Activated CD4-positive, alpha-beta T cell treated with anti-CD3 and anti-CD28 coated beads, Interleukin-2, amount 50 U/mL, for 16 hours (primary cell): ENCODE measurements around the gene CTBS.
"Not testable (repeated sequence)": the region's sequence is repeated elsewhere in the genome, so short reads cannot be mapped to it uniquely, and the experiment has no call there.

ENCODE experiments used
- DNase-seq: peaks from one replicate; pipeline ENCODE4 v3.0.0-alpha.2; 2020

The CTBS gene

DNA sequence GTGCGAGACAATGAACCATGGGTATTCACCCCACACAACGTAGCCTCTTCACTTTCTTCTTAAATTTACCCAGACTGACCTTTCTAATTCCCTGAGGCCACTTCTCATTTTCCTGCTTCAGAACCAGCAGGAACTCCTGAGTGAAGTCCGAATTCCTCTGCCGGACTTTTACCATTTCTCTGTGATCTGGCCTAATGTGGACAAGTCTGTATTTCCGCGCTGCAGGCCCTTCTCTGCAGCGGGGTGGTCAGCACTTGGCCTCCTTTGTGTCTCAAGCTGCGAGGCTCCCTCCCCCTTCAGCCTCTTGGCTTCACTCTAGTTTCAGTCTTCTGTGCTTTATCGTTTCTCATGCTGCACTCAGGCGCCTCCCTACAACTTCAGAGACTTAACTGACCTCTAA lies 9.4 kb upstream of the CTBS start:
- no peak for DNase-seq

DNA sequence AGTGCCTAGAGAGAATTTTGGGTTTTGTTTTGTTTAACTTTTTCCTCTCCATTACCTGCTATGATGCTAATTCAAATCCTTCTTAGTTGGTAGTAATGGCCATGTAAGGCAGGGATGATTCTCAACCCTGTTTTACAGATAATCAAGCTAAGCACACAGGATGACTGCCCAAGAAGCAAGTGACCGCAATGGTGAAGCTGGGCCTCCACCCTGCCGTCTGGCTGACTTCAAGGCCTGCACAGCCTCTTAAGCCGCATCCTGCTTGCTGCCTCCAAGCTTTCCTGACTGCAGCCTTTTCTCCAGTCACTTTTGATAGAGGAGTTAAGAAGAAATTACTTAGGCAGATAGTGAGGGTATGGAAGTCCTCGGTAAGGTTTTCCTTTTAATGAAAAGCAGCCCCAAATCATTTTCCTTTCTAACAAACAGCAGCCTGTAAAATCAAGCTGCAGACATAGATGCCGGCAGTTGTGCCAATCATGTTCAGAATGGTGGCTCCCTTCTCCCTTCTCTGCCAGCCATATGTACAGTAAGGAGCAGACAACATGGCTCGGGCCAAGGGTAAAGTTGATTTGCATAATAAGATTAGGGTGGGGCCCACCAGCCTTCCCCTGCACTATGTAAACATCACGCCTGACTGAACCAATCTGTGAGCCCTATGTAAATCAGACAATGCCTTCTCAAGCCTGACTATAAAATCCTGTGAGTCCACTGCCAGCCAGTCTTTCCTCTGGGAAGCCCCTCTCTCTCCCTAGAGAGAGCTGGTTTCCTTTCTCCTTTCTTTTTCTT lies 8.8 kb upstream of the CTBS start:
- DNase-seq, result no peak

DNA sequence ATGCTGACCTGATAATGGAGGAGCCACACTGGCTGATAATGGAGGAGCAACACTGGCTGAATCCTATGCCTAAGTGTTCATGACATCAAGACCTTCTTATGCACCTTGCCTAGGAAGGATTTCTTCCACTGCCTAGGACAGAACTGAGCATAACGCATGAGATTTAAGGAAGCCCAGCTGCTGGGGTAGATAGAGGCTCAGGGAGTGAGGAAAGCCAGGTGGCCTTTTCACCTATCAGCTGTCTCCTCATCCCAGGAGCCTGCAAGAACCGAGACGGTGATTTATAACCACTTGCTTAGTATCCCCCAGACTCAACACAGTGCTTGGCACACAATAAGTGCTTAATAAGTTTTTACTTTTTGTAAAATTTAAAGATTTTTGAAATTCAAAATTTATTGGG lies 7.4 kb upstream of the CTBS start:
- no peak for DNase-seq

DNA sequence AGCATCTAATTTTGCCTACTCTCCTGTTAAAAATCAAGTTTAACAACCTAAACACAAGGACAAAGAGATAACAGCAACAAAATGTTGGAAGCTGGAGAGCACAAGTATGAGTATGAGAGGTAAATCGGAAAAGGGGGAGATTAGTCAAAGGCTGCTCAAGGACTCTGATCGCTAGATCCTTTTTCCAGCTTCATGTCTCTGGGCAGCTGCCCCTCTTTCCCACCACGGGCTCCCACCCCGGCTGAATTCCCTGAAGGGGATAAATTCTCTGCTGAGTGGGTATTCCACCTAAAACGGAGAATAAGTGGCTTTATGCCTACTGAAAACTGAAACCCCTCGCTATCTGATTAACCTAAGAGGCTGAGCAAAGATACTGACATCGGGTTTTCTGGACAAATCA lies 696 bp upstream of the CTBS start:
- DNase-seq, result no peak

DNA sequence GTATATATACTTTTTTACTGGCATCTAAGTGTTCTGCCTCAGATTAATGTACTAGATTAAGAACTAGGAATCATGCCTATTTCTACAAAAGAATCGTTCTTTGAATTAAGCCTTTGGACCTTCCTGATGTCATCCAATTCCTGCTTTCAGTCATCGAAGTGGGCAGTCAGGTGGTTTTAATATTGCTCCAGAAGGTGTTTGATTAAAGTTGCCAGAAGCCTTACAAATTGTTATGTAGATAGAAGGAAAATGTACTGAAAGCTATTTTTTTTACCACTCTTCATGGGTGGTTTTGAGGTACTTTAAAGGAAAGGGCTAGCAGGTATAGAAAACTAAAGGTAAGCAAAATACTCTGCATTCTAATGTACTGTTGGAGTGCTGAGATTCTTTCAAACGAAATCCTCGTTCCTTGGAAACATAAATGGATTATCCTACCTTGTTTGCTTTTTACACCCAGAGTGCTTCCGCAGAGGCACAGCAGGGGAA lies 716 bp downstream of the CTBS start:
- DNase-seq, result peak; percentile 49

DNA sequence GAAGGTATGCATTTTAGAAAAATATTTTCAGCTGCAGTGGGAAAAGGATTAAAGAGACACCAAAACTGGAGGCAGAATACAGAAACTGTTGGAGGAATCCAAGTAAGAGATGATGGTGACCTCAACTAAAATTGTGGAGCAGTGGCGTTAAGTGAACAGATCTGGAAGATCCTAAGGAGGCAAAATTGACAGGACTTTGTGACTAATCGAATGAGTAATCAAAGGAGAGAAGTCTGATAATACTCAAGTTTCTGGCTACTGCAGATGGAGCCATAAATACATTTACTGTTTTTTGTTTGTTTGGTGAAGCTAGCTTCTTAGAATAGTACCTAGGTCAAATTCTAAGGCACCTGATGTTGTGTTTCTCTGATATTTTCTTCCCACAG lies 3.1 kb downstream of the CTBS start:
- DNase-seq, result no peak

DNA sequence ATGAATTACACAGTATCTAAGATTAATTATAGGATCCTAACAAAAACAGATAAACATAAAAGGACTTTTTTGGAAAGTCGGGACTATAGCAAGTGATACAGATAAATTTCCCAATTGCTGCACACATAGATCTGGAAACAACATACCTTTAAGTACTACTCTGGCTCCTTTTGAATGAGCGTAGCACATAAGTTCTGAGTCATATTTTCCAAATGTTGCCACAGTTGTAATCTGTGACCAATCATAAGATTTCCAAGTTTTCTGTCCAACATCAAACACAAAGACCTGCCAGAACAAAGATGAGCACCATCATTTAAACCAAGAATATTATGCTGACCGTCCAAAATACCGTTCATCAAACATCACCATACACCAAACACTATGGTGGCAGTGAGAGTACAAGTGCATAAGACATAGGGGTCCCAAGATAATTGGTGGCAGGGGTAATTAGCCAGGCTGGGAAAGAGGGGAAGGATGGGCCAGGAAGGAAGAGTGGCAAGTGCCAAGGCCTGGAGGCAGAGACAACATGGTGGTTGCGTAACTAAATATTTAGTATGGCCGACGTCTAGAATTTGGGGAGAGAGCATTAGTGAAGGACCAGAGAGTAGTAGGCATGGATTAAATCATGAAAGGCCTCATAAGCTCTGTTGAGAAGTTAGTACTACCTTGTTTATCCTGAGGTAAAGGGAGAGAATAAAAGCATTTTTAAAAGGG lies 3.6 kb downstream of the CTBS start:
- DNase-seq, result peak; percentile 6

DNA sequence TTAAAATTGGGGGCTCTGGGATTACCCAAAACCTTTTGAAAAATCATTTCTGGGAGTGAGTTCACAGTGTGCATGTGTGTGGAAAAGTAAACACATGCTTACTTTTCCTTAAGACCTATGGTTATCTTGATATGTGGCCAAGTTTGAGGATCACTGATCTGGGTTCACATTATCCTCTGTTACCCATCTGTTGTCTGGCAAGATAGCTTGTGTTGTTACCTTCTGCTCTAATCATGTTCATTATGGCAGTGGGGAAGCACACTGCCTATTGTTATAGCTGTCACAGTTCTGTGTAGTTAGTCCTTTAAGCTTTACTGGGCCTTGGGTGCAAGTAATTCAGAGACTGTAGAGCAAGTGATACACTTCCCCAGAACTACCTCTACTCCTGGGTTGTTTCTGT lies 5.0 kb downstream of the CTBS start:
- DNase-seq, result no peak

DNA sequence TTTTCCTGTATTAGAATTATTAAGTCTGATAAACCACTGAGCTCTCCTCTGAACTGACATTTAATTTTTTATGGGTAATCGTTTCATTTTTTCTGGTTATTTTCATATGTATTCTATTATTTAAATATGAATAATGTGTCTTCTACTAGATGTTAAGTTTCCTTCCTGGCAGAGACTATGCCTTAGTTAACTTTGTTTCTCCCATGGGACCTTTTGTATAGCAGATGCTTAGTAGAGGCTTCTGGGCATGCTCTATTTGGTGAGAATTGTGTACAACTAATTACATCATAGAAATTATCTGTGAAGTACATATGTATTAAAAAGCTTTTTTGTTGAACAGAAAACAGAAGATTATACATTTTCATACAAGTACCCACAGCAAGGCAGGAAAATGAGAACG lies 23.4 kb downstream of the CTBS start:
- DNase-seq, result no peak

DNA sequence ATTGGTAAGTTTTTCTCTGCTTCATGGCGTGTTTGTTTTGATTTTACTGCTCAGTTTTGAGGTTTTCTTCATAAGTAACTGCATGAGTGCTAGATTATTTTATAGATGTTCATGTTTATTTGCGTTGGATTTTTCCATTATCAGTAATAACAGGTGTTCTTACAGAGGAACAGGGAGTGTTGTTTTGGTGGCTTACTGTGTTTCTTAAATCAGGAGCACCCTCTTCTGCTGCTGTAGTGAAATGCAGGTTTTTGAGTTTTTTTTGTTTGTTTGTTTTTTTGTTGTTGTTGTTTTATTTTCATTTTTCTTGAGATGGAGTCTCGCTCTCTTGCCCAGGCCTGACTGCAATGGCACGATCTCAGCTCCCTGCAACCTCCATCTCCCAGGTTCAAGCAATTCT lies 32.6 kb downstream of the CTBS start:
- no peak for DNase-seq

DNA sequence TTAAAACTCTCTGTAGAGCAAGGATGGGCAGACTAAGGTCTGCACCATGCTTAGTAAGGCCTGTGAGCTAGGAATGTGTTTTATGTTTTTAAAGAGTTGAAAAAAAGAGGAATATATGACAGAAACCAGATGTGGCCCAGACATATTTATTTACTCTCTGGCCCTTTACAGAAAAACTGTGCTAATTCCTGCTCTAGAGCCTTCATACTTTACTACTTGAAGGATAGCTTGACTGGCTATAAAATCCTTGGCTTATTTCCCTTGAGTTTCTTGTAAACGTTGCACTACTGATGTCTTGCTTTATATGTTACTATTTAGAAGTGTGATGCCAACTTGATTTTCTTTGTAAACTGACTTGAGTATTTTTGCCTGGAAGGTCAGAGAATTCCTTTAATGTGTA lies 33.5 kb downstream of the CTBS start:
- no peak for DNase-seq

DNA sequence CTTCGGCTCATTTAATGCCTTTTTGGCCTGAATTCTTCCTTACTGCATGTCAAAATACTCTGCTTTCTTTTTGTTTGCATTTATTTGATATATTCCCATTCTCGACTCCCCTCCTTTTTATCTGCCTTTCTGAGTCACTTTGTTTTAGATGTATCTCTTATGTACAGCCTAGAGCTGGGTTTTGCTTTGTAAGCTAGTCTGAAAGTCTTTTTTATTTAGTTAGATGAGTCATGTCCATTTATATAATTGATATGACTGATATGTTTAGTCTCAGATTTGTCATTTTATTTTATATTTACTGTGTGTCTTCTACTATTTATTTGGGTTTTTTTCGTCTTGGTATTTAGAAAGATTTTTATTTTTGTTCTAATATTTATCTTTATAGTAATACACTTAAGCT lies 34.3 kb downstream of the CTBS start:
- DNase-seq, result no peak

DNA sequence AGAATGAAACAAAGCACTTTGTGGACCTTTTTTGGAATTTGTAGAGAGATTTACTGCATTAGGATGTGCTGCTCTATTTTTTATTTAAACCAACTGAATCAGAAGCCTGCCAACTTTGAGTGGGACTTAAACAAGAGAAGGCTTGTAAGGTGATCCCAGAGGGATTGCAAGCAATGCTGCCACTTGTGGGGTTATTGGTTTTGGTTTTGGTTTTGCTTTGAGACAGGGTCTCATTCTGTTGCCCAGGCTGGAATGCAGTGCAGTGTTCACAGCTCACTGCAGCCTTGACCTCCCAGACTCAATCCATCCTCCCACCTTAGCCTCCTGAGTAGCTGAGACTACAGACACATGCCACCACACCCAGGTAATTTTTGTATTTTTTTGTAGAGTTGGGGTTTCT lies 35.6 kb downstream of the CTBS start:
- no peak for DNase-seq

DNA sequence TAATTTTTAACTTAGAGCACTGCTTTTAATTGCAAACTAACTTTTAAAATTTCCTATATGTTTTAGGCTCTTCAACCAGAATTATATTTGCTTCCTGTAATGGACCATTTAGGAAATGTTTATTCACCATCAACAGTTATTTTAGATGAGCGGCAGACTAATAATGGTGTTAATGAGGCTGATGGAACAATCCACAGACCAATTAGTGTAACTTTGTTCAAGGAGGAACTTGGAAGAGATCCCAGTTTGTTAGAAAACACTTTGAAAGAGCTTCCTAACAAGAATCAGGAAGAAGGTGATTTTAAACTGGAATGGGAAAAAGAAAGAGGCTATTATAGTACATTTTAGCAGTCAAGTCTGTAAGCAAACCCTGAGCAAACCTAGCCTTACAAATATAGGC lies 48.5 kb downstream of the CTBS start:
- no peak for DNase-seq

DNA sequence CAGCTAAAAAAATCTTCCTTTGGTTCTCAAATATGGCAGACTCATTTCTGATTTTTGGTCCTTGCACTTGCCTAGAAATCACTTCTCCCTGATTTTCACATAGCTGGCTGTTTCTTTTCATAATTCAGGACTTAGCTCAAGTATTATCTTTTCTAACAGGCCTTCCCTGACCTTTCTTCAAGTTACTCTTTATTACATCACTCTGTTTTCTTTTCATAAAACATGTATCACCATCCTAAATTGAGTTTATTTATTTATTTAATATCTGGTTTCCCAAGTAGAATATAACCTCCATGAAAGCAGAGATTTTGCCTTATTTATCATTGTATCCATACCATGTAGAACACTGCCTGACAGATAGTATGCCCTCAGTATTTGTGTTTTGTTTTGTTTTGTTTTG lies 49.6 kb downstream of the CTBS start:
- DNase-seq, result no peak

DNA sequence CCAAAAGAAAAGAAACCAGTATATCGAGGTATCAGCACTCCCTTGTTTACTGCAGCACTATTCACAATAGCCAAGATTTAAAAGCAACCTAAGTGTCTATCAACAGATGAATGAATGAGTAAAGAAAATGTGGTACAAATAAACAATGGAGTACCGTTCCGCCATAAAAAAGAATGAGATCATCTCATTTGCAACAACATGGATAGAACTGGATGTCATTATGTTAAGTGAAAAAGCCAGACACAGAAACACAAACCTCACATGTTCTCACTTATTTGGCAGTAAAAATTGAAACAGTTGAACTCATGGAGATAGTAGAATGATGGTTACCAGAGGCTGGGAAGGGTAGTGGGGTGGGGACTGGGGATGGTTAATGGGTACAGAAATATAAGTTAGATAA lies 63.6 kb downstream of the CTBS start:
- no peak for DNase-seq

DNA sequence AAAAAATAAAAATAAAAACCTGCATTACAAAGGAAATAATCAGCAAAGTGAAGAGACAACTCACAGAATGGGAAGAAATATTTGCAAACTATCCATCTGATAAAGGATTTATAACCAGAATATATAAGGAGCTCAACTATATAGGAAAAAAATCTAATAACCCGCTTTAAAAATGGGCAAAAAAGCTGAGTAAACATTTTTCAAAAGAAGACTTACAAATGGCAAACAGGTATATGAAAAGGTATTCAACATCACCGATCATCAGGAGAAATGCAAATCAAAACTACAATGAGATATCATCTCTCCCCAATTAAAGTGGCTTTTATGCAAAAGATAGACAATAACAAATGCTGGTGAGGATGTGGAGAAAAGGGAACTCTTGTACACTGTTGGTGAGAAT lies 64.1 kb downstream of the CTBS start:
- no peak for DNase-seq

DNA sequence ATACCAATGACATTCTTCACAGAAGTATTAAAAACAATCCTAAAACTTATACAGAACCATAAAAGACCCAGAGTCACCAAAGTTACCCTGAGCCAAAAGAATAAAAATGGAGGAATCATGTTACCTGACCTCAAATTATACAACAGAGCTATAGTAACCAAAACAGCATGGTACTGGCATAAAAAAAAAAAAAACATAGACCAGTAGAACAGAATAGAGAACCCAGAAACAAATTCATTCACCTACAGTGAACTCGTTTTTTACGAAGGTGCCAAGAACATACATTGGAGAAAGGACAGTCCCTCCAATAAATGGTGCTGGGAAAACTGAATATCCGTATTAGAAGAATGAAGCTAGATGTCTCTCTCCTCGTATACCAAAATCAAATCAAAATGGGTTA lies 65.2 kb downstream of the CTBS start:
- DNase-seq, result no peak

DNA sequence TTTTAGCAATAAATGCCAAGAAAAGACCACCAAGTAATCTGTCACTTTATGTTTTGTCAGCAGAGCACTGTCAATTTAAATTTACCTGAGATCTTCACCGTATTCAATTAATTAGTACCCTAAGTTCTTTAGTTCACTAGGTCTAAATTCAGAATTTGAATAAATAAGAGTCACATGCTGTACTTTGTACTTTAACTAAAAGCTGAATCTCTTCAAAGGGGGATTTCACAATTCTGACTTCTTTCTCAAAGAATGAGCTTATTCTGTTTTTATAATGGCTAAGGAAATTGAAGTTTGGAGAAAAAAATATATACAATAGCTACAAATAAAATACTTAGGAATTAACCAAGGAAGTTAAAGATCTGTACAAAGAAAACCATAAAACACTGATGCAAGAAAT lies 65.7 kb downstream of the CTBS start:
- no peak for DNase-seq

DNA sequence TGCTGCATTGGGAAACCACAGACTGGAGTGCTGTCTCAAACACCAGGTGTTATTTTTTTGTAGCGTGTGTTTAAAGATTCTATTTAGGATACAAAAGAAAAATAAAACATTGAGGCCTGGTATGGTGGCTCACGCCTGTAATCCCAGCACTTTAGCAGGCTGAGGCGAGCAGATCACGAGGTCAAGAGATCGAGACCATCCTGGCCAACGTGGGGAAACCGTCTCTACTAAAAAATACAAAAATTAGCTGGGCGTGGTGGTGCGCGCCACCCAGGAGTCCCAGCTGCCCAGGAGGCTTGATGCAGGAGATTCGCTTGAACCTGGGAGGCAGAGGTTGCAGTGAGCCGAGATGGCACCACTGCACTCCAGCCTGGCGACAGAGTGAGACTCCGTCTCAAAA lies 66.4 kb downstream of the CTBS start:
- DNase-seq, result not testable (repeated sequence)

DNA sequence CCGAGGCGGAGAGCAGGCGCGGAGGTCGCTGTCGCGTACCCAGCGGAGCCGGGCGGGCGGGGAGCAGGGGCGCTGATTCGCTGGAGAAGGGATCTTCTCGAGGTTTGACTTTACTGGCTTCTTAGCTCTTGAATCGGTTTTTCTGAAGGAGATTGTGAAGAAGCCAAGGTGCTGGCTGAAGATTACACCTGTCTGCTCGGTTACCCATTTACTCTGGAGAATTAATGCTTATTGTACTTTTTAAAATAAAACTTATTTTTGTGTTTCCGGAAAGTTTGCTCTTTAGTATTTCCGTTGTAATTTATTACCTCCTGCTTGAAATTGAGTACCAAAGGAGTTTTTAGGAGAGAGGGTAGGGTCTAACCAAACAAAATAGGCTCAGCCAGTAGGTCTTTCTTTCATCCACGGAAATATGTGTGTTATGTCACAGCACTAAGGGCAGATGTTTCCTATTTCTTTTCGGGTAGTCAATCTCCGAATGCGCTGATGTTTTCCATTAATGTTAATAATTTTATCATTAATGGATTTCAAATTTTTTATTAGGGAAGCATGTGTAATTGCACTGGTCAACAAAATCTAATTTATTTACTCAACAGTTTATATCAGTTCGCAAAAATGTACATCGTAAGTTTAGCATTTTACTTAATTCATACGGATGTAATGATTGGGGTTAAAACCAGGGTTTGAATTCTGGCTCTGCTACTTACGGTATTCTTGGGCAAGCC lies 67.3 kb downstream of the CTBS start:
- no peak for DNase-seq

DNA sequence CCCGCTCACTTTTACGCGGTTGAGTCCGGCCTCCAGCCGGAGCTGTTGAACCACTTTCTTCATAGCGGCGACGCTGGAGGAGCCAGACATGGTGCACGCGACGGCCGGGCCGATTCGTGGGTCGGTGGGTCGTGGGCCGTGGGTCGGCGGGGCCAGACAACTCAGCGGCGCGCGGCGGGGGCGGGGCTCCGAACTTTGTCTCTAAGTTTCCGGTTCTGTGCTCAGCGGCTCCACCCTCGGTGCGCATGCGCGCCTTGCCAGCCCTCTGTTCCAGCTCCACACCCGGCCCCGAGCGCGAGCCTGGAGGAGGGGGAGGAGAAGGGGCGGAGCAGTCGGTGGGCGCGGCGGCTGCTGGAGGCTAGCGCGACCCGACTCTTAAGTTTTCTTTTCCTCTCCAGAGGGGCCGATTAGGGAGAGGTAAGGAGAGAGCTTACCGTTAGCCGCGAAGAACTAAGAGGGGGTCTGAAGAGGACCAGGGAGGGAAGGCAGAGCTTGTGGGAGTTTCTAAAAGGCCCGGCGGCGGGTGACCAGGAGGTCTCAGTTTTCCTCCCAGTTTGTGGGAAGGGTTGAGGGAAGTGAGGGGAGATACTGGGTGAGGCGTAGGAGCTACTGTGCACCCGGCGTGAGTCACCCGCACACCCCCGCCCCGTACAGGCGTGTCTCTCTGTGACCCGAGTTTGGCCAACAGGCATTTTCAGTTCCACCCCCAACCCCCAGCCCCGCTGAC lies 68.1 kb downstream of the CTBS start, which contains the start of the genes GNG5 and SPATA1:
GNG5 (minus strand) TSS at position 580 of the 727 bp plus-strand sequence; CDS start at position 90, 490 bp downstream.
SPATA1 (plus strand) TSS at position 385 of the 727 bp plus-strand sequence. CDS start 9,974 bp downstream, outside the sequence.
- DNase-seq, result peak; percentile 98

DNA sequence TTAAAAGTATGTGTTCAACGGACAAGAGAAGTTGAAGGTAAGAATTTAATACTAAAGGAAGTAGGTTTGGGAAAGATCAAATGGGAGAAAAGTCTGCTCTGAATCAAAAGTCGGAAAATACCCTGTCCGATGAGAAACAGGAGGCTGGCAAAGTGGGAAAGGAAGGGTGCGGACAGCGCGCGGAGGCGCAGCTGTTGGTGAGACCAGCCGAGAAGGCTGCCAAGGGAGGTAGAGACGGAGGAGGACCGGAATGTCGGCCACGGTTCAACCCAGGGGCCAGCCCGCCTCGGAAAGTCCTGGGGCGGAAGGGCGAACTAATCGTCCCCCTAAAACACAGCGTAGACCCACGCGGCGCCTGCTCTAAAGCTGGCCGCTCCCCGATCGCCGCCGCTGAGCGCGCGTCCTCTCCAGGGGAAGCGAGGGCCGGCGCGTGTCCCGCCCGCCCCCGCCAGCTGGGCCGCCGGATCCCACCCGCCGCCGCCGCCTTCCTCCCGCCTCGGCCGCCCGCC lies 68.7 kb downstream of the CTBS start:
- DNase-seq, result no peak
